ENCODE measurements around the gene CCNJL.

CCNJL gene

GRCh38 chr5:160271396-160271795, 41.0 kb downstream of the CCNJL start:
- TF ChIP-seq CTCF (IDR thresholded peaks at IDR 0.05; ENCODE audit: low read depth, low read length): no peak
- no peak overlapping the region for H3K4me3 ChIP-seq (ENCODE audit: low read depth, low read length)

- TF ChIP-seq CTCF (IDR thresholded peaks at IDR 0.05; ENCODE audit: low read depth, low read length): no peak
- no peak overlapping the region for H3K4me3 ChIP-seq (ENCODE audit: low read depth, low read length)
These were observed 41.7 kb downstream of the CCNJL start for GRCh38 chr5:160270704-160271103.

- no peak for TF ChIP-seq CTCF (IDR thresholded peaks at IDR 0.05; ENCODE audit: low read depth, low read length)
- H3K4me3 ChIP-seq (ENCODE audit: low read depth, low read length): no peak overlapping the region
These were observed 43.3 kb downstream of the CCNJL start for GRCh38 chr5:160269017-160269416.

- H3K4me3 ChIP-seq (ENCODE audit: low read depth, low read length): no peak overlapping the region
- no peak for TF ChIP-seq CTCF (IDR thresholded peaks at IDR 0.05; ENCODE audit: low read depth, low read length)
These were observed 44.2 kb downstream of the CCNJL start for GRCh38 chr5:160268121-160268520.

DNA sequence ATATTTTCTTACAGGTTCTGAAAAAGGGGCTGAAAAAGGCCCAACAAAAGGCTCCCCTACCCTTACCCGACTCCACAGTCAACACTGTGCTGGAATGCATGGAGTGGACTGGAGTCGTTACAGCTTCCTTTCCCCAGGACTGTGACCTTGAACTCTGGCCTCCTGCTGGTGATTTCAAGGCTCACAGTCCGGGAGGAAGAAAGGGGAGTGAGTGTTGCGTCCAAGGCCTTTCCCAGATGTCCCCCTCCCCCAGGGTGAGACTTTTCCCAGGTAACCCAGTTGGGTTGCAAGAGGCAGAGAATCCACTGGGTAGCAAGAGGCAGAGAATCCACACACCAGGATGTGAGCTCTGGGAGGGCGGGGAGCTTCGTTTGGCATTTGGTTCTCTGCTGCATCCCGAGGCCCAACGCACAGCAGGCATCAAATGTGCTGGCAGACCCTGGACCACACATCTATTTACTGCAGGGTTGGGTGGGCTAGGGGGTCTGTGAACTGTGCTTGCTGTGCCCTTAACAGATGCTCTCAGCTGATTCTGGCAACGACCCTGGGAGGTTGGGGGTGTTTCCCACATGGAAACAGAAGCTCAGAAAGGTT, 45.5 kb downstream of the CCNJL start:
- H3K4me3 ChIP-seq (ENCODE audit: low read depth, low read length): no peak overlapping the region
- no peak for TF ChIP-seq CTCF (IDR thresholded peaks at IDR 0.05; ENCODE audit: low read depth, low read length)

- no peak overlapping the region for H3K4me3 ChIP-seq (ENCODE audit: low read depth, low read length)
- TF ChIP-seq CTCF (IDR thresholded peaks at IDR 0.05; ENCODE audit: low read depth, low read length): no peak
These were observed 46.3 kb downstream of the CCNJL start for GRCh38 chr5:160266044-160266443.

GRCh38 chr5:160263326-160263855, 49.0 kb downstream of the CCNJL start:
- no peak overlapping the region for H3K4me3 ChIP-seq (ENCODE audit: low read depth, low read length)
- no peak for TF ChIP-seq CTCF (IDR thresholded peaks at IDR 0.05; ENCODE audit: low read depth, low read length)

Measured in WI38 (cell line).